K562 (cell line): ENCODE results near the gene DOK3. TPM values are rescaled to one million over a fixed set of nuclear protein-coding genes. Genes with fewer than 3 reads are reported as not detected.

Source experiments
- BRD4 ChIP-seq: fragments of 200-600 bp; sonication (generic); IDR thresholded peaks from 2 replicates; pipeline ENCODE4 v1.6.1; 2017; ENCODE audit warnings: inconsistent platforms
- CHCHD3 ChIP-seq: fragments of 250-450 bp; sonication (Bioruptor Pico); IDR thresholded peaks from 2 replicates; pipeline ENCODE4 v2.1.2; 2022; ENCODE audit warnings: mild to moderate bottlenecking
- CREM ChIP-seq: IDR thresholded peaks from 2 replicates; pipeline ENCODE4 v1.6.1; 2014; ENCODE audit warnings: antibody characterized with exemption, low read depth
- DDX20 ChIP-seq: fragments of 450-650 bp; IDR thresholded peaks from 2 replicates; pipeline ENCODE4 v1.6.1; 2016; ENCODE audit warnings: missing genetic modification characterization, low read depth, mild to moderate bottlenecking, missing compliant biosample characterization, moderate library complexity
- ETV5 ChIP-seq: sonication (generic); formaldehyde crosslinking; IDR thresholded peaks from 2 replicates; pipeline ENCODE4 v1.4.0; 2020; ENCODE audit warnings: low read depth, mild to moderate bottlenecking, missing genetic modification reagents
- FOXA1 ChIP-seq: fragments of 450-650 bp; IDR thresholded peaks from 2 replicates; pipeline ENCODE4 v1.6.1; 2016; ENCODE audit warnings: mild to moderate bottlenecking, borderline replicate concordance
- HDAC8 ChIP-seq: fragments of 450-650 bp; IDR thresholded peaks from 2 replicates; pipeline ENCODE4 v1.6.1; 2016; ENCODE audit warnings: mild to moderate bottlenecking, missing genetic modification characterization, moderate library complexity, missing compliant biosample characterization
- HES1 ChIP-seq: fragments of 450-650 bp; IDR thresholded peaks from 2 replicates; pipeline ENCODE4 v1.6.1; 2016; ENCODE audit warnings: low read depth, mild to moderate bottlenecking, moderate library complexity
- MCM3 ChIP-seq: fragments of 450-650 bp; IDR thresholded peaks from 2 replicates; pipeline ENCODE4 v1.6.1; 2016
- POLR2H ChIP-seq: IDR thresholded peaks from 2 replicates; pipeline ENCODE4 v1.6.1; 2016; ENCODE audit warnings: missing genetic modification characterization, low read depth, mild to moderate bottlenecking, control low read depth, missing compliant biosample characterization, moderate library complexity
- POLR3G ChIP-seq: IDR thresholded peaks from 2 replicates; pipeline ENCODE4 v1.6.1; 2011; ENCODE audit not compliant: insufficient read length, insufficient replicate concordance; ENCODE audit errors: extremely low read depth
- SNRNP70 ChIP-seq: fragments of 200-400 bp; formaldehyde crosslinking; optimal IDR thresholded peaks from 2 replicates; pipeline ENCODE3; 2017; ENCODE audit warnings: low read depth, low read length
- STAT6 ChIP-seq: sonication (generic); formaldehyde crosslinking; IDR thresholded peaks from 2 replicates; pipeline ENCODE4 v1.8.1; 2023; ENCODE audit warnings: mild to moderate bottlenecking, missing genetic modification reagents
- TBL1XR1 ChIP-seq, 2 experiments: IDR thresholded peaks; 2 replicates each; pipeline ENCODE4 v1.6.1; 2012; ENCODE audit warnings: improper control_type of control experiment in 2 of 2, low read length in 2 of 2, mild to moderate bottlenecking in 1 of 2
- TEAD1 ChIP-seq, 2 experiments: fragments of 450-650 bp in 1 of 2; sonication (generic) in 1 of 2; formaldehyde crosslinking; IDR thresholded peaks; 2 replicates each; pipeline versions ENCODE4 v1.4.0 to v1.8.0; 2020 to 2022; ENCODE audit warnings: mild to moderate bottlenecking in 2 of 2, missing genetic modification reagents in 1 of 2
- ZNF143 ChIP-seq: sonication (generic); formaldehyde crosslinking; IDR thresholded peaks from 2 replicates; pipeline ENCODE4 v1.9.0; 2022; ENCODE audit warnings: mild to moderate bottlenecking, missing genetic modification reagents
- ZNF232 ChIP-seq: sonication (generic); formaldehyde crosslinking; IDR thresholded peaks from 2 replicates; pipeline ENCODE4 v1.8.0; 2022; ENCODE audit warnings: mild to moderate bottlenecking, missing genetic modification reagents
- ZNF311 ChIP-seq: fragments of 250-450 bp; sonication (Bioruptor Pico); IDR thresholded peaks from 2 replicates; pipeline ENCODE4 v1.4.0; 2020; ENCODE audit warnings: mild to moderate bottlenecking, moderate library complexity
- ZNF583 ChIP-seq: fragments of 250-450 bp; sonication (Bioruptor Pico); IDR thresholded peaks from 2 replicates; pipeline ENCODE4 v1.4.0; 2020
- polyA plus RNA-seq, 8 experiments: library from polyadenylated mRNA; depleted of rRNA in 4 of 8; stranded (reverse) in 5 of 8; unstranded in 3 of 8; fragments of >200 nt; fragmentation: Nextera tagmentation in 2 of 8; fragmentation: Illumina TruSeq in 1 of 8; extraction: Ambion mirVana in 2 of 8; extraction: Trizol in 1 of 8; gene quantifications; 2 replicates each; pipeline versions ENCODE4 v1.2.1 to v1.2.3, GENCODE V29; 2011 to 2014; ENCODE audit warnings: inconsistent platforms in 1 of 8, missing spikeins in 1 of 8
- total RNA-seq, 7 experiments: library from RNA; depleted of rRNA in 6 of 7; stranded (reverse); fragments of >200 nt in 6 of 7; fragmentation: Illumina TruSeq in 2 of 7; extraction: Trizol in 2 of 7; gene quantifications; 2 replicates each; pipeline versions ENCODE4 v1.2.1 to v1.2.3, GENCODE V29; 2011 to 2021; ENCODE audit warnings: low replicate concordance in 1 of 7
- TF ChIP-seq, protein P1 (sequence below): fragments of 450-650 bp; formaldehyde crosslinking; IDR thresholded peaks from 2 replicates; pipeline ENCODE4 v1.4.0; 2020; ENCODE audit warnings: mild to moderate bottlenecking
- TF ChIP-seq, protein P2 (sequence below), 2 experiments: fragments of 450-650 bp in 1 of 2; sonication (generic) in 1 of 2; formaldehyde crosslinking; conservative IDR thresholded peaks; 2 replicates each; pipeline versions ENCODE4 v1.4.0 to v1.8.1; 2020 to 2022; ENCODE audit warnings: mild to moderate bottlenecking in 1 of 2, missing genetic modification reagents in 1 of 2
- TF ChIP-seq, protein P3 (sequence below): fragments of 250-450 bp; sonication (Bioruptor Pico); IDR thresholded peaks from 2 replicates; pipeline ENCODE4 v1.4.0; 2020; ENCODE audit warnings: mild to moderate bottlenecking, moderate library complexity, borderline replicate concordance

The DOK3 gene
- total and polyA plus RNA-seq, 9 of the 15 experiments (the other 6 are each of a cell fraction or from before 2014, with no cell fraction given): 1.3 to 23.0 (median 8.0) TPM

- TF ChIP-seq POLR3G: no peak
- TF ChIP-seq ZNF583: 0 out of 2 replicates have a peak, but pooled peaks have one; percentile 28
- no peak for TF ChIP-seq HES1
- TF ChIP-seq STAT6 (CRISPR knock-in tag): no peak
- TF ChIP-seq BRD4: no peak
- no peak for TF ChIP-seq TEAD1 (CRISPR knock-in tag; IDR thresholded peaks at IDR 0.05)
- TF ChIP-seq FOXA1: no peak
- peak; percentile 69 to 90; a peak in 3 of 4 replicates for TF ChIP-seq TBL1XR1 (IDR thresholded peaks at IDR 0.05; ENCODE audit: low read length in 2 of 2)
- TF ChIP-seq, protein P1, sequence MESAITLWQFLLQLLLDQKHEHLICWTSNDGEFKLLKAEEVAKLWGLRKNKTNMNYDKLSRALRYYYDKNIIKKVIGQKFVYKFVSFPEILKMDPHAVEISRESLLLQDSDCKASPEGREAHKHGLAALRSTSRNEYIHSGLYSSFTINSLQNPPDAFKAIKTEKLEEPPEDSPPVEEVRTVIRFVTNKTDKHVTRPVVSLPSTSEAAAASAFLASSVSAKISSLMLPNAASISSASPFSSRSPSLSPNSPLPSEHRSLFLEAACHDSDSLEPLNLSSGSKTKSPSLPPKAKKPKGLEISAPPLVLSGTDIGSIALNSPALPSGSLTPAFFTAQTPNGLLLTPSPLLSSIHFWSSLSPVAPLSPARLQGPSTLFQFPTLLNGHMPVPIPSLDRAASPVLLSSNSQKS (CRISPR knock-in tag): no peak
- TF ChIP-seq SNRNP70: no peak
- TF ChIP-seq, protein P2, sequence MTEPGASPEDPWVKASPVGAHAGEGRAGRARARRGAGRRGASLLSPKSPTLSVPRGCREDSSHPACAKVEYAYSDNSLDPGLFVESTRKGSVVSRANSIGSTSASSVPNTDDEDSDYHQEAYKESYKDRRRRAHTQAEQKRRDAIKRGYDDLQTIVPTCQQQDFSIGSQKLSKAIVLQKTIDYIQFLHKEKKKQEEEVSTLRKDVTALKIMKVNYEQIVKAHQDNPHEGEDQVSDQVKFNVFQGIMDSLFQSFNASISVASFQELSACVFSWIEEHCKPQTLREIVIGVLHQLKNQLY (CRISPR knock-in tag; conservative IDR thresholded peaks at IDR 0.05): no peak
- peak; percentile 98 for TF ChIP-seq CREM
- TF ChIP-seq HDAC8 (tag): no peak
- no peak for TF ChIP-seq ZNF143
- TF ChIP-seq, protein P3, sequence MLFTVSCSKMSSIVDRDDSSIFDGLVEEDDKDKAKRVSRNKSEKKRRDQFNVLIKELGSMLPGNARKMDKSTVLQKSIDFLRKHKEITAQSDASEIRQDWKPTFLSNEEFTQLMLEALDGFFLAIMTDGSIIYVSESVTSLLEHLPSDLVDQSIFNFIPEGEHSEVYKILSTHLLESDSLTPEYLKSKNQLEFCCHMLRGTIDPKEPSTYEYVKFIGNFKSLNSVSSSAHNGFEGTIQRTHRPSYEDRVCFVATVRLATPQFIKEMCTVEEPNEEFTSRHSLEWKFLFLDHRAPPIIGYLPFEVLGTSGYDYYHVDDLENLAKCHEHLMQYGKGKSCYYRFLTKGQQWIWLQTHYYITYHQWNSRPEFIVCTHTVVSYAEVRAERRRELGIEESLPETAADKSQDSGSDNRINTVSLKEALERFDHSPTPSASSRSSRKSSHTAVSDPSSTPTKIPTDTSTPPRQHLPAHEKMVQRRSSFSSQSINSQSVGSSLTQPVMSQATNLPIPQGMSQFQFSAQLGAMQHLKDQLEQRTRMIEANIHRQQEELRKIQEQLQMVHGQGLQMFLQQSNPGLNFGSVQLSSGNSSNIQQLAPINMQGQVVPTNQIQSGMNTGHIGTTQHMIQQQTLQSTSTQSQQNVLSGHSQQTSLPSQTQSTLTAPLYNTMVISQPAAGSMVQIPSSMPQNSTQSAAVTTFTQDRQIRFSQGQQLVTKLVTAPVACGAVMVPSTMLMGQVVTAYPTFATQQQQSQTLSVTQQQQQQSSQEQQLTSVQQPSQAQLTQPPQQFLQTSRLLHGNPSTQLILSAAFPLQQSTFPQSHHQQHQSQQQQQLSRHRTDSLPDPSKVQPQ: no peak
- TF ChIP-seq DDX20 (tag): no peak
- peak; percentile 35; the same call in 1 of the 2 replicates for TF ChIP-seq ZNF311 (CRISPR knock-in tag)
- 0 out of 2 replicates have a peak, but pooled peaks have one; percentile 56 for TF ChIP-seq ETV5
- no peak for TF ChIP-seq MCM3
- TF ChIP-seq ZNF232 (CRISPR knock-in tag): no peak
- no peak for TF ChIP-seq POLR2H (tag)
- TF ChIP-seq CHCHD3: no peak
These were observed 55.1 kb downstream of the DOK3 start (continued) for GRCh38 chr5:177454397-177455035.
